Measurements from ENCODE around the gene PC. TPM values are rescaled to one million over a fixed set of nuclear protein-coding genes. Genes with fewer than 3 reads are reported as not detected.

The PC gene
- polyA plus RNA-seq, 1 donor: 18.6 TPM

GRCh38 chr11:66909181-66909580 is 49.0 kb downstream of the PC start:
- DNase-seq (ENCODE audit: low read depth): no peak

GRCh38 chr11:66907751-66908630 is 50.2 kb downstream of the PC start:
- no peak for DNase-seq (ENCODE audit: low read depth)

- DNase-seq (ENCODE audit: low read depth): no peak
Observed at GRCh38 chr11:66906061-66906733, 52.0 kb downstream of the PC start.

GRCh38 chr11:66905631-66906030 is 52.6 kb downstream of the PC start:
- DNase-seq (ENCODE audit: low read depth): no peak

- DNase-seq (ENCODE audit: low read depth): no peak
Observed at GRCh38 chr11:66904981-66905521, 53.1 kb downstream of the PC start.

GRCh38 chr11:66904561-66904960 is 53.6 kb downstream of the PC start:
- no peak for DNase-seq (ENCODE audit: low read depth)

GRCh38 chr11:66904055-66904454 is 54.1 kb downstream of the PC start:
- no peak for DNase-seq (ENCODE audit: low read depth)

GRCh38 chr11:66902486-66903177 is 55.6 kb downstream of the PC start:
- DNase-seq (ENCODE audit: low read depth): no peak

GRCh38 chr11:66901964-66902390 is 56.2 kb downstream of the PC start:
- DNase-seq (ENCODE audit: low read depth): no peak

- DNase-seq (ENCODE audit: low read depth): no peak
Observed at GRCh38 chr11:66894141-66894540, 64.0 kb downstream of the PC start.

- DNase-seq (ENCODE audit: low read depth): no peak
Observed at GRCh38 chr11:66892911-66893310, 65.3 kb downstream of the PC start.

GRCh38 chr11:66891851-66892660 is 66.1 kb downstream of the PC start:
- no peak for DNase-seq (ENCODE audit: low read depth)

- DNase-seq (ENCODE audit: low read depth): no peak
Observed at GRCh38 chr11:66889960-66890359, 68.2 kb downstream of the PC start.

- DNase-seq (ENCODE audit: low read depth): no peak
Observed at GRCh38 chr11:66888282-66888681, 69.9 kb downstream of the PC start.

- no peak for DNase-seq (ENCODE audit: low read depth)
Observed at GRCh38 chr11:66887526-66887925, 70.7 kb downstream of the PC start.

- no peak for DNase-seq (ENCODE audit: low read depth)
Observed at GRCh38 chr11:66886671-66887221, 71.4 kb downstream of the PC start.

GRCh38 chr11:66885950-66886440 is 72.2 kb downstream of the PC start:
- no peak for DNase-seq (ENCODE audit: low read depth)

- no peak for DNase-seq (ENCODE audit: low read depth)
Observed at GRCh38 chr11:66885469-66885868, 72.7 kb downstream of the PC start.

- no peak for DNase-seq (ENCODE audit: low read depth)
Observed at GRCh38 chr11:66884443-66884842, 73.7 kb downstream of the PC start.

GRCh38 chr11:66883016-66883965 is 74.9 kb downstream of the PC start:
- no peak for DNase-seq (ENCODE audit: low read depth)

Measured in forelimb muscle (tissue), 1 donor.